A549 (cell line): Measurements from ENCODE around the gene PGBD5.

Source experiments
- CTCF ChIP-seq: fragments of >200 bp; sonication (Bioruptor Twin); formaldehyde crosslinking; IDR thresholded peaks from 3 replicates; pipeline ENCODE4 v1.5.1; 2016
- EP300 ChIP-seq, 2 experiments: fragments of >200 bp; sonication (Bioruptor Twin); formaldehyde crosslinking; IDR thresholded peaks; 2 replicates in 1 of 2; 3 replicates in 1 of 2; pipeline ENCODE4 v1.6.1; 2016 to 2017
- GATA3 ChIP-seq: IDR thresholded peaks from 2 replicates; pipeline ENCODE4 v1.6.1; 2012; ENCODE audit warnings: borderline replicate concordance
- HMGXB4 ChIP-seq: fragments of 250-450 bp; sonication (Bioruptor Pico); IDR thresholded peaks from 2 replicates; pipeline ENCODE4 v1.5.0; 2021; ENCODE audit warnings: mild to moderate bottlenecking, moderate library complexity, borderline replicate concordance
- JUN ChIP-seq, 2 experiments: fragments of >200 bp; sonication (Bioruptor Twin); formaldehyde crosslinking; IDR thresholded peaks; 2 replicates in 1 of 2; 3 replicates in 1 of 2; pipeline ENCODE4 v1.6.1; 2016 to 2017
- JUNB ChIP-seq: fragments of >200 bp; sonication (Bioruptor Twin); formaldehyde crosslinking; IDR thresholded peaks from 2 replicates; pipeline ENCODE4 v1.6.1; 2016
- RAD21 ChIP-seq, 2 experiments: fragments of >200 bp in 1 of 2; sonication (Bioruptor Twin) in 1 of 2; formaldehyde crosslinking in 1 of 2; IDR thresholded peaks in 1 of 2; conservative IDR thresholded peaks in 1 of 2; 2 replicates in 1 of 2; 3 replicates in 1 of 2; pipeline ENCODE4 v1.6.1; 2012 to 2018; ENCODE audit warnings: inconsistent platforms in 1 of 2

GRCh38 chr1:230425252-230426091 lies 660 bp downstream of the PGBD5 start:
- TF ChIP-seq EP300 (IDR thresholded peaks at IDR 0.05) (no peak), JUNB (no peak), CTCF (no peak), HMGXB4 (no peak), GATA3 (no peak), JUN (IDR thresholded peaks at IDR 0.05) (no peak), RAD21 (conservative IDR thresholded peaks at IDR 0.05 in 1 of 2, IDR thresholded peaks at IDR 0.05 in 1 of 2) (no peak)
